Adipose tissue (tissue), 3 donors: ENCODE results near the gene CES4A. TPM values are rescaled to one million over a fixed set of nuclear protein-coding genes. Genes with fewer than 3 reads are reported as not detected.
"Not testable (repeated sequence)": the region's sequence is repeated elsewhere in the genome, so short reads cannot be mapped to it uniquely, and the experiment has no call there.

Source experiments
- H3K27ac ChIP-seq: one replicate; pipeline ENCODE4 v1.5.1; 2013; ENCODE audit warnings: low read depth, low read length
- WGBS, 3 donors: extraction: QIAGEN DNeasy Blood & Tissue Kit; methylation state at CpG; one replicate each; pipeline ENCODE4 v1.1.7; 2013; 5-methylcytosine and 5-hydroxymethylcytosine counted together
- polyA plus RNA-seq, 3 donors: library from polyadenylated mRNA; stranded (reverse); fragments of 200-250 nt; gene quantifications; one replicate each; pipeline ENCODE4 v1.2.3, GENCODE V29; 2013
- donor health status: healthy with polysubstance abuse.
- donor health status: Bipolar disorder and iron deficiency.
- donor health status: healthy.

CES4A gene
- polyA plus RNA-seq, 3 donors: 9.8 to 14.5 (median 11.2) TPM

- WGBS, 3 donors: 0% methylated on average over 102 to 123 of the region's 123 CpGs
- H3K27ac ChIP-seq: peak overlapping the region; percentile 61
These were observed 41.1 kb downstream of the CES4A start for GRCh38 chr16:67029254-67030096.

GRCh38 chr16:67030221-67030962, 42.0 kb downstream of the CES4A start:
- 51 to 57% (median 55%) methylated on average over 18 of the region's 18 CpGs for WGBS, 3 donors
- no peak overlapping the region for H3K27ac ChIP-seq

- no peak overlapping the region for H3K27ac ChIP-seq
- 17 to 51% (median 31%) methylated on average over 4 of the region's 4 CpGs for WGBS, 3 donors
These were observed 46.1 kb downstream of the CES4A start for GRCh38 chr16:67034487-67034886.

DNA sequence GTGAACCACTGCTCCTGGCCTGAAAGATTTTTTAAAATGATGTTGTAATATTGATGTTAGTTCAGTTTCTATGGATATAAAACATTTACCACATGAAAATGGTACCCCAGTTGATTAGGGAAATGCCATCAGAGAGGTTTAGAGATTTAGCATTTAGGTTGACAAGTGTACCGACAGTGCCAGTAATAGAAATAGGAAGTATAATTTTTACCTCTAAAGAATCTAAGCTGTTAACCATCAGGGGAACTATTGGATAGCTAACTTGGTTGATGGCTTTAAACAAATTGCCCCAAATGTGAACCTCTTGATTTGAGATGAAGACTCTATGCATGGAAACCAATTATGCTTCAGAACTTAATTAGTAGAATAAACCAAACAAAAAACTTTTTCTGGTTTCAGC, 47.0 kb downstream of the CES4A start:
- no peak overlapping the region for H3K27ac ChIP-seq
- 39 to 84% (median 64%) methylated on average over 1 of the region's 1 CpG for WGBS, 3 donors

- H3K27ac ChIP-seq: no peak overlapping the region
- WGBS, 3 donors: 31 to 84% (median 79%) methylated on average over 5 of the region's 5 CpGs
These were observed 47.9 kb downstream of the CES4A start for GRCh38 chr16:67036323-67036741.

DNA sequence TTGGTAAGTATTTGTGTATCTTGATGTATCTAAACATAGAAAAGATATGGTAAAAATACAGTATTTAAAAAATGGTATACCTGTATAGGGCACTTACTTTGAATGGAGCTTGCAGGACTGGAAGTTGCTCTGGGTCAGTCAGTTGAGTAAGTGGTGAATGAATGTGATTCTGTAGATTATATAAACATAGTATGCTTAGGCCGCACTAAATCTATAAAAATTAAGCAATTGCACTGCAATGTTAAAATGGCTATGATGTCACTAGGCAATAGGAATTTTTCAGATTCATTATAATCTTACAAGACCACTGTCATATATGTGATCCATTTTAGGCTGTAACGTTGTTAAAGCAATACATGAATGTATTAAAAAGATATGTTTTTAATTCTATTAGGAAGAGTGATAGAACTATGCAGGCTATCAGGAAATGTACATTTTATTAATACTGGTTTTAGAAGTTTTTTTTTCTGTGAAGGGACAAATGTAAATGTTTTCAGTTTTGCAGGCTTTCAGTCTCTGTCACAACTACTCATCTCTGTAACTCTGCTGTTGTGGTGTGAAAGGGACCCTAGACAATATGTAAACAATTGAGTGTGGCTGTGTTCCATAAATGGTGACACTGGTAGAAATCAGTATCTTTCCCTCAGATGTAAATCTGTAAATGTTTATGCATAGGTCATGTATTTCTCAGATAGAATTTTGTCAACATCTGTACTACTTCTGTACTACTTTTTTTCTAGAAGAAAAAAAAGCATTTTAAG, 51.1 kb downstream of the CES4A start:
- WGBS, 3 donors: 91 to 95% (median 93%) methylated on average over 2 of the region's 2 CpGs
- H3K27ac ChIP-seq: no peak overlapping the region

DNA sequence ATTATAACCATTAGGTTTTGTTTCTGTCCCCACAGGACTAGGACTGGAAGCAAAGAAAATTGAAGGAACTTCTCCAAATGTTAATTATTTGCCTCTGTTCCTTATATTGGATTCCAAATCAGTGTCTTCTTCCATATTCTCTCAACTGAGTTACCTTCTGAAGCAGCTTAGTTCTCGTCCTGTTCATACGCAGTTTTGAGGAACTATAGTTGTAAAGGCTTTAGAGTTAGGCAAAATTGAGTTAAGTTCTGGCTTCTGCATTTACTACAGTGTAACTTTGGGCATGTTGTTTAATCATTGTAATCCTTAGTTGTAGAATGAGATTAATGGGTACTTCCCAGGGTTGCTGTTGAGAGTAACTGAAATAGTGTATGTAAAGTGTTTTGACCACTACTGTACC, 51.8 kb downstream of the CES4A start:
- no peak overlapping the region for H3K27ac ChIP-seq

GRCh38 chr16:67040906-67041305, 52.5 kb downstream of the CES4A start:
- no peak overlapping the region for H3K27ac ChIP-seq
- WGBS, 3 donors: 82 to 90% (median 84%) methylated on average over 2 of the region's 2 CpGs

More for the DNA sequence above, 51.8 kb downstream of the CES4A start:
- 59 to 94% (median 81%) methylated on average over 2 of the region's 2 CpGs for WGBS, 3 donors

DNA sequence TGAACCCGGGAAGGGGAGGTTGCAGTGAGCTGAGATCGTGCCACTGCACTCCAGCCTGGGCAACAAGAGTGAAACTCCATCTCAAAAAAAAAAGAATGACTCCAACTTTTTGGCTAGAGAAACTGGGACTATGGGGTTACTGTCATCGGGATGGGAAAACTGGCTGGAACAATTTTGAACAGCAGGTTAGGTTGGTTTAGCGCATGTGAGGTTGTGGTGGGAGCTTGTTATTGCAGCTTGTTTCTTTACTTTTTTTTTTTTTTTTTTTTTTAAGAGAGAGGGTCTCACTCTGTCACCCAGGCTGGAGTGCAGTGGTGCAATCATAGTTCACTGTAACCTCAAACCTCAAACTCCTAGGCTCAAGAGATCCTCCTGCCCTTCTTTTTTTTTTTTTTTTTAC, 53.1 kb downstream of the CES4A start:
- not testable (repeated sequence) for H3K27ac ChIP-seq
- WGBS, 3 donors: 89 to 99% (median 90%) methylated on average over 4 of the region's 4 CpGs

GRCh38 chr16:67043420-67043819, 55.0 kb downstream of the CES4A start:
- no peak overlapping the region for H3K27ac ChIP-seq
- WGBS, 3 donors: 96 to 100% (median 98%) methylated on average over 1 of the region's 1 CpG

GRCh38 chr16:67050796-67051195, 62.4 kb downstream of the CES4A start:
- no peak overlapping the region for H3K27ac ChIP-seq
- WGBS, 3 donors: 79 to 94% (median 91%) methylated on average over 2 of the region's 2 CpGs

GRCh38 chr16:67052399-67052798, 64.0 kb downstream of the CES4A start:
- H3K27ac ChIP-seq: no peak overlapping the region
- WGBS, 3 donors: 90 to 92% (median 92%) methylated on average over 1 of the region's 1 CpG

GRCh38 chr16:67053767-67054334, 65.5 kb downstream of the CES4A start:
- no peak overlapping the region for H3K27ac ChIP-seq
- 77 to 90% (median 78%) methylated on average over 4 of the region's 4 CpGs for WGBS, 3 donors

- H3K27ac ChIP-seq: no peak overlapping the region
- 89 to 98% (median 93%) methylated on average over 2 of the region's 2 CpGs for WGBS, 3 donors
These were observed 66.5 kb downstream of the CES4A start for GRCh38 chr16:67054901-67055300.

- WGBS, 3 donors: 82 to 94% (median 82%) methylated on average over 4 of the region's 4 CpGs
- no peak overlapping the region for H3K27ac ChIP-seq
These were observed 67.5 kb downstream of the CES4A start for GRCh38 chr16:67055712-67056487.
